Measurements from ENCODE around the gene RGS3.

GRCh38 chr9:113513111-113513510 is 49.6 kb downstream of the RGS3 start:
- no peak for TF ChIP-seq CTCF (IDR thresholded peaks at IDR 0.05; ENCODE audit: extremely low read depth in 1 of 2, insufficient read depth in 1 of 2, low read depth in 1 of 2, low read length in 2 of 2)
- no peak for TF ChIP-seq POLR2A (IDR thresholded peaks at IDR 0.05; ENCODE audit: low read depth, low read length)
- no peak for TF ChIP-seq EZH2 (IDR thresholded peaks at IDR 0.05; ENCODE audit: borderline replicate concordance, low read depth, low read length, severe bottlenecking)
- TF ChIP-seq POLR2AphosphoS5 (IDR thresholded peaks at IDR 0.05; ENCODE audit: insufficient read depth, low read depth, low read length), result no peak
- TF ChIP-seq MAX (IDR thresholded peaks at IDR 0.05; ENCODE audit: insufficient read depth, insufficient read length), result no peak
- no peak for TF ChIP-seq FOS (IDR thresholded peaks at IDR 0.05; ENCODE audit: borderline replicate concordance, insufficient read depth, low read length)
- no peak for TF ChIP-seq JUN (IDR thresholded peaks at IDR 0.05; ENCODE audit: borderline replicate concordance, insufficient read depth, insufficient read length, low read depth)
- TF ChIP-seq MYC (IDR thresholded peaks at IDR 0.05; ENCODE audit: low read depth, low read length), result no peak
- no peak for TF ChIP-seq GATA2 (IDR thresholded peaks at IDR 0.05; ENCODE audit: insufficient read depth, insufficient read length, low read depth, low read length)
